MCF 10A (cell line): ENCODE results near the gene ABHD8. TPM values are rescaled to one million over a fixed set of nuclear protein-coding genes. Genes with fewer than 3 reads are reported as not detected.

Experiments
- Bru-seq: library from RNA; stranded (reverse); fragments of 400-500 nt; gene quantifications from one replicate; lab custom pipeline; 2021; lab: Mats Ljungman, UMichigan
- BruChase-seq, 2 experiments: library from RNA; stranded (reverse); fragments of 400-500 nt; gene quantifications; one replicate each; lab custom pipeline; 2021; lab: Mats Ljungman, UMichigan
- BruUV-seq: library from RNA; stranded (reverse); fragments of 400-500 nt; replicated peaks from 2 replicates; lab custom pipeline; 2021; lab: Mats Ljungman, UMichigan
- CTCF ChIA-PET: fragments of 300-600 bp; sonication (Branson Sonifier 250); formaldehyde crosslinking; extraction: SDS; loops from one replicate; lab custom pipeline; 2021; ENCODE audit warnings: antibody characterized with exemption, inconsistent platforms; lab: Yijun Ruan, JAX
- POLR2A ChIA-PET: fragments of 300-600, 350-650 bp; sonication (Branson Sonifier 250); formaldehyde crosslinking; extraction: SDS; loops from one replicate; lab custom pipeline; 2020; ENCODE audit warnings: antibody characterized with exemption, inconsistent platforms; lab: Yijun Ruan, JAX
- DNase-seq: peaks from one replicate; pipeline ENCODE4 v3.0.0-alpha.2; 2018; ENCODE audit not compliant: unreplicated experiment
- H3K27ac Mint-ChIP-seq: one replicate; pipeline ENCODE4 v1.8.0; 2022; ENCODE audit warnings: mild to moderate bottlenecking, low read depth, mixed read lengths; ENCODE audit not compliant: unreplicated experiment
- H3K27me3 Mint-ChIP-seq: one replicate; pipeline ENCODE4 v1.8.0; 2022; ENCODE audit warnings: mixed read lengths; ENCODE audit not compliant: insufficient read depth, unreplicated experiment
- H3K36me3 Mint-ChIP-seq: one replicate; pipeline ENCODE4 v1.8.0; 2022; ENCODE audit warnings: mild to moderate bottlenecking, moderate library complexity, mixed read lengths; ENCODE audit not compliant: insufficient read depth, unreplicated experiment
- H3K4me1 Mint-ChIP-seq: one replicate; pipeline ENCODE4 v1.8.0; 2022; ENCODE audit warnings: mixed read lengths; ENCODE audit not compliant: insufficient read depth, unreplicated experiment
- H3K4me3 Mint-ChIP-seq: one replicate; pipeline ENCODE4 v1.8.0; 2022; ENCODE audit warnings: mild to moderate bottlenecking, moderate library complexity, mixed read lengths; ENCODE audit not compliant: unreplicated experiment
- H3K9me3 Mint-ChIP-seq: one replicate; pipeline ENCODE4 v1.8.0; 2022; ENCODE audit warnings: mixed read lengths; ENCODE audit not compliant: unreplicated experiment
- intact Hi-C: fragments of 100-400 bp; cut with micrococcal nuclease; formaldehyde crosslinking; loops from 2 replicates; pipeline ENCODE4 v1.14.1; 2022
- long read RNA-seq: library from polyadenylated mRNA; stranded (forward); transcript quantifications from one replicate; pipeline ENCODE4 v2.0.0, GENCODE V29; 2022
- total RNA-seq: library from RNA; stranded (reverse); gene quantifications from 2 replicates; pipeline ENCODE4 v1.2.3, GENCODE V29; 2022
- TF ChIP-seq, protein P1 (sequence below): fragments of 200-600 bp; IDR thresholded peaks from one replicate; pipeline ENCODE4 v1.8.0; 2022; ENCODE audit warnings: antibody characterized with exemption, mild to moderate bottlenecking; ENCODE audit not compliant: unreplicated experiment

Gene ABHD8, protein sequence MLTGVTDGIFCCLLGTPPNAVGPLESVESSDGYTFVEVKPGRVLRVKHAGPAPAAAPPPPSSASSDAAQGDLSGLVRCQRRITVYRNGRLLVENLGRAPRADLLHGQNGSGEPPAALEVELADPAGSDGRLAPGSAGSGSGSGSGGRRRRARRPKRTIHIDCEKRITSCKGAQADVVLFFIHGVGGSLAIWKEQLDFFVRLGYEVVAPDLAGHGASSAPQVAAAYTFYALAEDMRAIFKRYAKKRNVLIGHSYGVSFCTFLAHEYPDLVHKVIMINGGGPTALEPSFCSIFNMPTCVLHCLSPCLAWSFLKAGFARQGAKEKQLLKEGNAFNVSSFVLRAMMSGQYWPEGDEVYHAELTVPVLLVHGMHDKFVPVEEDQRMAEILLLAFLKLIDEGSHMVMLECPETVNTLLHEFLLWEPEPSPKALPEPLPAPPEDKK
- total RNA-seq = 4.1 and 6.4 TPM in 2 replicates
- percentile 42 among the genes with signal in this experiment for Bru-seq, nascent RNA
- BruChase-seq, experiment 1, labeled RNA remaining after a 6-hour chase = percentile 46 among the genes with signal in this experiment
- BruChase-seq, experiment 2, labeled RNA remaining after a 2-hour chase = percentile 41 among the genes with signal in this experiment
- long read RNA-seq, transcript ABHD8-201 (5 exons, 2,090 nt) = major isoform, 14 of 34 reads
- long read RNA-seq, partial matches to known transcripts = 0 of 34 reads
- long read RNA-seq, other reads (novel, unspliced or antisense) = 20 of 34 reads

DNA sequence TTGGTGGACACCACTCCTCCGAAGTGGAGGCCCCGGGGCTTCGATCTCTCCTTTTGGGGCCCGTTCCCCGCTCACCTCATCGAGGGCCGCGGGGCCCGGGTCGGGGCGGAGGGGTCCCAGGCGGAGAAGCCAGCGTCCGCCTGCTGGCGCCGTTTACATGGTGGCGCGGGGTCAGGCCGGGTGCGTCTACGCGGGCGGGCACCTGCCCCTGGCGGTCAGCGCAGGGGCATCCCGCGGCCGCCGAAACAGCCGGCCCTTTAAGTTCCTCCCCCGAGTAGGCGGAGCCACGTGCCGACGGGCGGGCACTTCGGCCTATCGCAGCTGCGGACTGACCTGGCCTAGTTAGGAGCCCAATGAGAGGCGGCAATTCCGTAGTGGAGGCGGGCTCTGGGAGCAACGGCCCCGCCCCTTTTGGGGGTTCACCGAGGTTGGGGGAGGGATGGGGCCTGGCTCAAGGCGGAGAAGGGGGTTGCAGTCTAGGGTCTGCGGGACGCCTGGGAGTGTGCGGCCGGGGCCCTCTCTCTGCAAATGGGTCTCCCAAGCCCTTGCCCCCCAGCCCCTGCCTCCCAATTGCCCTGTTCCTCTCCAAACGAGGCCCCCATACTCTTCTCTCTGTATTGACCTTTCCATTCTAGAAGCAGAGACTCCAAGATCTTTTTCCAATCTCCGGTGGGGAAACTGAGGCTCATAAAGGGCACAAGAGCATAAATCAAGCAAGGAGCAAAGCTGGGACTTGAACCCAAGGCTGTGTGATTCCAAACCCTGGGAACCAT, at the start of gene ABHD8:
ABHD8 (minus strand) TSS at position 259 of the 773 bp plus-strand sequence. CDS start 1,809 bp downstream, outside the sequence.
- no peak within 1 kb of the TSS for H3K27ac Mint-ChIP-seq
- H3K27me3 Mint-ChIP-seq = no peaks in the 10 kb centered on the region
- POLR2A ChIA-PET = interaction anchor here (0.6 to 10.5 kb wide), 6 partner anchors 8 to 43 kb away, joined by 3 to 152 read pairs (median 4); partner anchors contain the start of genes ANO8 and GTPBP3
- H3K36me3 Mint-ChIP-seq = peaks cover 14% of the 10 kb centered on the region
- no peaks in the 10 kb centered on the region for H3K9me3 Mint-ChIP-seq
- H3K4me1 Mint-ChIP-seq = peaks cover 21% of the 10 kb centered on the region
- intact Hi-C loops = no loop called here
- TF ChIP-seq, protein P1, sequence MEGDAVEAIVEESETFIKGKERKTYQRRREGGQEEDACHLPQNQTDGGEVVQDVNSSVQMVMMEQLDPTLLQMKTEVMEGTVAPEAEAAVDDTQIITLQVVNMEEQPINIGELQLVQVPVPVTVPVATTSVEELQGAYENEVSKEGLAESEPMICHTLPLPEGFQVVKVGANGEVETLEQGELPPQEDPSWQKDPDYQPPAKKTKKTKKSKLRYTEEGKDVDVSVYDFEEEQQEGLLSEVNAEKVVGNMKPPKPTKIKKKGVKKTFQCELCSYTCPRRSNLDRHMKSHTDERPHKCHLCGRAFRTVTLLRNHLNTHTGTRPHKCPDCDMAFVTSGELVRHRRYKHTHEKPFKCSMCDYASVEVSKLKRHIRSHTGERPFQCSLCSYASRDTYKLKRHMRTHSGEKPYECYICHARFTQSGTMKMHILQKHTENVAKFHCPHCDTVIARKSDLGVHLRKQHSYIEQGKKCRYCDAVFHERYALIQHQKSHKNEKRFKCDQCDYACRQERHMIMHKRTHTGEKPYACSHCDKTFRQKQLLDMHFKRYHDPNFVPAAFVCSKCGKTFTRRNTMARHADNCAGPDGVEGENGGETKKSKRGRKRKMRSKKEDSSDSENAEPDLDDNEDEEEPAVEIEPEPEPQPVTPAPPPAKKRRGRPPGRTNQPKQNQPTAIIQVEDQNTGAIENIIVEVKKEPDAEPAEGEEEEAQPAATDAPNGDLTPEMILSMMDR = peak; percentile 49
- BruUV-seq = no TSS peak
- peak; percentile 96 for DNase-seq
- H3K4me3 Mint-ChIP-seq = peak within 1 kb of the TSS; percentile 65
- CTCF ChIA-PET = interaction anchor here (0.5 to 1.0 kb wide), 5 partner anchors 44 to 784 kb away, joined by 3 to 6 read pairs (median 4); partner anchors contain the start of gene CCDC194

DNA sequence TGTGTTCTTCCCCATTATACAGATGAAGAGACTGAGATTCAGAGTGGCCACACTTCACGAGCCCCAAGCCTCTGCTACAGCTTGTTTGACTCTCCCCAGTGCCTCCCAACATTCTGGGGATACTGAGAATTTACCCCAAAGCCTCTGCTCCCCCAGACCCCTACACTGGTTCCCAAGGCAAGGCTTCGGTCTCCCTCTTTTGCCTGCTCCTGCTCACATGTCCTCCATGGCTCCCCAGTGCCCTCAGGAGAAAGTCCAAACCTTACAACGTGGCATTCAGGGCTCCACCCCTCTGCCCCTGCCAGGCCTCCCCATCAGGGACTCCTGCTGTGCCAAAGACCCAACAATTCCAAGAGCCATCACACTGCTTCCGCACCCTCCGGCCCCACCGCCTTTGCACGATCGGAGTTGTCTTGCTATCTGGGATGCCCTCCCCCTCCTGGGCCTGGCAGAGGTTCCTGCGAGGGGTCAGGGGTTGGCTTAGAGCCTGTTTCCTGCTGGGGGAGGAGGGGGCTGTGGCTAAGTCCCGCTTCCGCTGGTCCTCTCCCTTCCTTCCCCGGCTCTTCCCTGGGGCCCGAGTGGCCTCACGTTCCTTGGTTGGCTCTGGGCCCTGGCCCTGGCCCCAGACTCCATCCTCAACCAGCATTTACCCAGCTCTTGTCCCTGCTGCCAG, 49.5 kb upstream of the ABHD8 start:
- Mint-ChIP-seq H3K27ac (peak overlapping the region; percentile 44), H3K4me3 (no peak overlapping the region), H3K27me3 (no peaks in the 10 kb centered on the region), H3K36me3 (no peaks in the 10 kb centered on the region), H3K4me1 (peaks cover 11% of the 10 kb centered on the region), H3K9me3 (no peaks in the 10 kb centered on the region)
- TF ChIP-seq, protein P1 = no peak
- BruUV-seq = no TSS peak
- intact Hi-C loops = no loop called here
- ChIA-PET CTCF (no interaction called here), POLR2A (no interaction called here)
- peak; percentile 54 for DNase-seq

DNA sequence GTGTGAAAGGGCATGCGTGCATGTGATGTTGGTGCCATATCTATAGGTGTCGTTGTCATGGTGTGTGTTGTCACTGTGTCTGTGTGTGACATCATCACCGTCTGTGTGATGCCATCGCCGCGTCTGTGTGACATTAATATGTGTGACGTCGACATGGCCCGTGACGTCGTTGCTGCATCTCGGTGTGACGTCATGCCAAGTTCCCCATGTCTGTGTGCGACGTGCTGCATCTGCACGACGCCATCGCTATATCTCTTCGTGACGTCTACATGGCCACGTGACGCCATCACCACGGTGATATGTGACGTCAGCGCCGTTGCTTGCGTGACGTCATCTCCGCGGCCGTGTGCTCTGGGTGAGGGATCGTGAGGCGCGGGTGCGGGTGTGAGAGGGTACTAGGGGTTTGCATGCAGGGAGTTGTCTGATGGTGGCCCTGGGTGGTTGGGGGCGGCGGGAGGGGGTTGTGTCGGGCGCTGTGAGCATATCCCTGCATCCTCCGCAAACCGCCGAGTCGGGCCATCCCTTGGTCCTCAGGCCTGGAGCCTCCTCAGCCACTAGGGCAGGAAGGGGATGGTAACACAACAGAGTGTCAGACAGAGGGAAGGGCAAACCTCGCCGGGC, 48.7 kb upstream of the ABHD8 start:
- CTCF ChIA-PET = no interaction called here
- intact Hi-C loops = no loop called here
- Mint-ChIP-seq H3K4me3 (no peak overlapping the region), H3K36me3 (no peaks in the 10 kb centered on the region), H3K27ac (no peak overlapping the region), H3K4me1 (peaks cover 11% of the 10 kb centered on the region), H3K27me3 (no peaks in the 10 kb centered on the region), H3K9me3 (no peaks in the 10 kb centered on the region)
- no TSS peak for BruUV-seq
- POLR2A ChIA-PET = no interaction called here
- TF ChIP-seq, protein P1 = no peak
- no peak for DNase-seq
